SU-DHL-6 (cell line): ENCODE measurements around the gene STX8.

Experiments
- CTCF ChIP-seq: fragments of 200-600 bp; sonication (generic); IDR thresholded peaks from one replicate; pipeline ENCODE4 v1.5.1; 2017; ENCODE audit warnings: antibody characterized with exemption, mild to moderate bottlenecking, low read length, moderate library complexity; ENCODE audit not compliant: insufficient read depth, poor library complexity, severe bottlenecking
- EZH2phosphoT487 ChIP-seq: fragments of 200-600 bp; sonication (generic), shearing (Covaris generic); conservative IDR thresholded peaks from 2 replicates; pipeline ENCODE4 v1.6.1; 2018; ENCODE audit warnings: mild to moderate bottlenecking, antibody characterized with exemption, low read length, moderate library complexity, mixed read lengths

- TF ChIP-seq CTCF = no peak
- TF ChIP-seq EZH2phosphoT487 = no peak
Measured at GRCh38 chr17:9513266-9513665, 62.4 kb downstream of the STX8 start.
